Neural cell (in vitro differentiated cells): ENCODE data around the gene S100A12. TPM values are rescaled to one million over a fixed set of nuclear protein-coding genes. Genes with fewer than 3 reads are reported as not detected.

Experiments used
- H2AFZ ChIP-seq: fragments of 200-600, 300-800 bp; sonication (generic), shearing (Covaris generic); 2 replicates; pipeline ENCODE4 v1.6.0; 2014; ENCODE audit warnings: low read depth, mild to moderate bottlenecking, antibody characterized with exemption, low read length, moderate library complexity
- H3F3A ChIP-seq: fragments of 200-600 bp; shearing (Covaris generic); 2 replicates; pipeline ENCODE4 v1.6.1; 2016; ENCODE audit warnings: mild to moderate bottlenecking, moderate library complexity, mixed read lengths, antibody characterized with exemption, low read length; ENCODE audit not compliant: insufficient read depth, poor library complexity, severe bottlenecking
- H3K27ac ChIP-seq: fragments of 200-600, 300-800 bp; sonication (generic), shearing (Covaris generic); 2 replicates; pipeline ENCODE4 v1.5.1; 2014; ENCODE audit warnings: mild to moderate bottlenecking, low read length, moderate library complexity
- H3K27me3 ChIP-seq: fragments of 300-800, 200-600 bp; sonication (generic), shearing (Covaris generic); 2 replicates; pipeline ENCODE4 v1.6.0; 2014; ENCODE audit warnings: mild to moderate bottlenecking, low read depth, low read length, moderate library complexity; ENCODE audit not compliant: insufficient read depth
- H3K36me3 ChIP-seq: fragments of 300-800, 200-600 bp; sonication (generic), shearing (Covaris generic); 2 replicates; pipeline ENCODE4 v1.5.1; 2014; ENCODE audit warnings: mild to moderate bottlenecking, antibody characterized with exemption, low read length, moderate library complexity; ENCODE audit not compliant: insufficient read depth
- H3K4me2 ChIP-seq: fragments of 300-800, 200-600 bp; sonication (generic), shearing (Covaris generic); 2 replicates; pipeline ENCODE4 v1.6.0; 2014; ENCODE audit warnings: mild to moderate bottlenecking, low read length
- H3K4me3 ChIP-seq: fragments of 300-800, 200-600 bp; sonication (generic), shearing (Covaris generic); 2 replicates; pipeline ENCODE4 v1.5.1; 2014; ENCODE audit warnings: mild to moderate bottlenecking, low read length, moderate library complexity
- H3K79me2 ChIP-seq: fragments of 200-600 bp; shearing (Covaris generic); replicated peaks from 2 replicates; pipeline ENCODE4 v1.6.0; 2014; ENCODE audit warnings: mild to moderate bottlenecking, low read length, moderate library complexity; ENCODE audit not compliant: insufficient read depth
- H3K9ac ChIP-seq: fragments of 300-800, 200-600 bp; sonication (generic), shearing (Covaris generic); 2 replicates; pipeline ENCODE4 v1.6.1; 2016; ENCODE audit warnings: mild to moderate bottlenecking, low read length, mixed read lengths
- H3K9me2 ChIP-seq: fragments of 200-600 bp; shearing (Covaris generic); 2 replicates; pipeline ENCODE4 v1.6.1; 2016; ENCODE audit warnings: mild to moderate bottlenecking, low read length, mixed read lengths; ENCODE audit not compliant: insufficient read depth
- H3K9me3 ChIP-seq: fragments of 200-600, 300-800 bp; sonication (generic), shearing (Covaris generic); 2 replicates; pipeline ENCODE4 v1.6.1; 2016; ENCODE audit warnings: mild to moderate bottlenecking, mixed run types, low read length, moderate library complexity, mixed read lengths
- H4K20me1 ChIP-seq: fragments of 200-600 bp; shearing (Covaris generic); 2 replicates; pipeline ENCODE4 v1.6.1; 2016; ENCODE audit warnings: mild to moderate bottlenecking, mixed run types; ENCODE audit not compliant: insufficient read depth
- EP300 ChIP-seq: fragments of 450-650 bp; conservative IDR thresholded peaks from 2 replicates; pipeline ENCODE4 v1.6.1; 2014; ENCODE audit warnings: antibody characterized with exemption, mild to moderate bottlenecking, moderate library complexity; ENCODE audit not compliant: poor library complexity, severe bottlenecking
- EZH2 ChIP-seq: fragments of 200-600, 300-800 bp; shearing (Covaris generic), sonication (generic); IDR thresholded peaks from 2 replicates; pipeline ENCODE4 v1.6.1; 2014; ENCODE audit warnings: antibody characterized with exemption, low read length, borderline replicate concordance, mild to moderate bottlenecking; ENCODE audit not compliant: insufficient read depth, poor library complexity, severe bottlenecking
- MXI1 ChIP-seq: fragments of 450-650 bp; conservative IDR thresholded peaks from 2 replicates; pipeline ENCODE4 v1.6.1; 2014; ENCODE audit warnings: antibody characterized with exemption, mild to moderate bottlenecking; ENCODE audit not compliant: poor library complexity, severe bottlenecking
- POLR2AphosphoS5 ChIP-seq: IDR thresholded peaks from 2 replicates; pipeline ENCODE4 v1.6.1; 2012
- RAD21 ChIP-seq: fragments of 450-650 bp; conservative IDR thresholded peaks from 2 replicates; pipeline ENCODE4 v1.6.1; 2014; ENCODE audit warnings: antibody characterized with exemption, mild to moderate bottlenecking, moderate library complexity
- SMC3 ChIP-seq: fragments of 450-650 bp; conservative IDR thresholded peaks from 2 replicates; pipeline ENCODE4 v1.6.1; 2014; ENCODE audit warnings: antibody characterized with exemption, mild to moderate bottlenecking, moderate library complexity; ENCODE audit not compliant: poor library complexity
- TAF1 ChIP-seq: IDR thresholded peaks from 2 replicates; pipeline ENCODE4 v1.6.1; 2012; ENCODE audit warnings: low read depth
- polyA plus RNA-seq: library from polyadenylated mRNA; depleted of rRNA; stranded (reverse); fragments of >200 nt; gene quantifications from 2 replicates; pipeline ENCODE4 v1.2.3, GENCODE V29; 2014
- TF ChIP-seq, protein P1 (sequence below): IDR thresholded peaks from 2 replicates; pipeline ENCODE4 v1.6.1; 2012; ENCODE audit warnings: borderline replicate concordance
- TF ChIP-seq, protein P2 (sequence below): fragments of 450-650 bp; IDR thresholded peaks from 2 replicates; pipeline ENCODE4 v1.5.1; 2014; ENCODE audit warnings: antibody characterized with exemption, mild to moderate bottlenecking, moderate library complexity; ENCODE audit not compliant: poor library complexity, severe bottlenecking

Gene S100A12
- polyA plus RNA-seq, 1 donor from 2014 or later, result not detected

DNA sequence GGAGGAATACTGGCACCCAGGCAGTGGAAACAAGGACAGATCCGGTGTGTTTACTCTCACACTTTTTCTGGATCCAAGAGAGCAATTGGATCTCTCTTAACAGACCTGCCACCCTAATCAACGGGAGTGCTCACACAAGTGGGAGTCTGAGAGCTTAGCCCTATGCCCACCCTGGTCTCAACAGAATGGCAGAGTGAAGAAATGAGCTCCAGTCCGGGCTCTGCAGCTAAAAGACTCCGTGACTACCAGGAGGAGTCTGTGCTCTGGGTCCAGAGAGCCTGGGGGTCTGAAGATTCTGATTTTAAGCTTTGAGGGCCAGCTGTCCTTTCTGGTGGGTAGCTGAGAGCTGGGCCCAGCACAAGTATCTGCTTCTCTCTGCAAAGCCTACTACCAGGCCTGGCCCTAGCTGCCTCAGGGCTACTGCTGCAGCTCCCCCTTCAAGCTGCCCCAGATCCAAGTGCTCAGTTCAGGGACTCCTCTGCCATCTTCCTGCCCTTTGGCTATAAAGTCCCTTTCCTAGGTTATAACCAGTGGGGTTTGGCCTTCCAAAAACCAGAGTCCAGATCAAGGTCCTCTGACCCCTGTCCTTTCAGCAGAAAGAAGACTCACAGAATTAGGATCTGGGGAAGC is 13.8 kb downstream of the S100A12 start:
- Histone ChIP-seq H3K27me3 (no peaks in the 10 kb centered on the region), H3K4me2 (no peak overlapping the region), H4K20me1 (no peaks in the 10 kb centered on the region), H3K9me3 (no peaks in the 10 kb centered on the region), H2AFZ (no peak overlapping the region), H3K36me3 (no peaks in the 10 kb centered on the region), H3K9me2 (no peaks in the 10 kb centered on the region), H3K79me2 (no peaks in the 10 kb centered on the region), H3K9ac (no peak overlapping the region), H3K4me3 (no peak overlapping the region), H3F3A (no peaks in the 10 kb centered on the region), H3K27ac (no peak overlapping the region)
- TF ChIP-seq POLR2AphosphoS5 (no peak), TAF1 (no peak)

DNA sequence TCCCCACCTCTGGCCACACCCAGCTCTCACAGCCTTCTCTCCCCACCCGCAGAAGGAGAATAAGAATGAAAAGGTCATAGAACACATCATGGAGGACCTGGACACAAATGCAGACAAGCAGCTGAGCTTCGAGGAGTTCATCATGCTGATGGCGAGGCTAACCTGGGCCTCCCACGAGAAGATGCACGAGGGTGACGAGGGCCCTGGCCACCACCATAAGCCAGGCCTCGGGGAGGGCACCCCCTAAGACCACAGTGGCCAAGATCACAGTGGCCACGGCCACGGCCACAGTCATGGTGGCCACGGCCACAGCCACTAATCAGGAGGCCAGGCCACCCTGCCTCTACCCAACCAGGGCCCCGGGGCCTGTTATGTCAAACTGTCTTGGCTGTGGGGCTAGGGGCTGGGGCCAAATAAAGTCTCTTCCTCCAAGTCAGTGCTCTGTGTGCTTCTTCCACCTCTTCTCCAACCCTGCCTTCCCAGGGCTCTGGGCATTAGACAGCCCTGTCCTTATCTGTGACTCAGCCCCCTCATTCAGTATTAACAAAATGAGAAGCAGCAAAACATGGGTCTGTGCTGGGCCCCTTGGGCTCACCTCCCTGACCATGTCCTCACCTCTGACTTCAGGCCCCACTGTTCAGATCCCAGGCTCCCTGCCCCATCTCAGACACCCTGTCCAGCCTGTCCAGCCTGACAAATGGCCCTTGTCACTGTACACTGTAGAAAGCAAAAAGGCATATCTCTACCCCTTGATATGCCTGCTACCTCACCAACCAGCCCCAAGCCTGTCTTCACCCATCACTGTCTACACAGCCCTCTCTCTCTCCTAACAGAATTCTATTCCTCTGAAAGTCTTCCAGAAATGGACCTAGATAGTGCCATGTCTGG is 14.6 kb downstream of the S100A12 start:
- Histone ChIP-seq H3K4me2 (no peak overlapping the region), H3K4me3 (no peak overlapping the region), H3K79me2 (no peaks in the 10 kb centered on the region), H3K27me3 (no peaks in the 10 kb centered on the region), H2AFZ (no peak overlapping the region), H3F3A (no peaks in the 10 kb centered on the region), H3K9me3 (no peaks in the 10 kb centered on the region), H3K9ac (no peak overlapping the region), H3K36me3 (no peaks in the 10 kb centered on the region), H4K20me1 (no peaks in the 10 kb centered on the region), H3K9me2 (no peaks in the 10 kb centered on the region), H3K27ac (no peak overlapping the region)
- TF ChIP-seq, protein P1, sequence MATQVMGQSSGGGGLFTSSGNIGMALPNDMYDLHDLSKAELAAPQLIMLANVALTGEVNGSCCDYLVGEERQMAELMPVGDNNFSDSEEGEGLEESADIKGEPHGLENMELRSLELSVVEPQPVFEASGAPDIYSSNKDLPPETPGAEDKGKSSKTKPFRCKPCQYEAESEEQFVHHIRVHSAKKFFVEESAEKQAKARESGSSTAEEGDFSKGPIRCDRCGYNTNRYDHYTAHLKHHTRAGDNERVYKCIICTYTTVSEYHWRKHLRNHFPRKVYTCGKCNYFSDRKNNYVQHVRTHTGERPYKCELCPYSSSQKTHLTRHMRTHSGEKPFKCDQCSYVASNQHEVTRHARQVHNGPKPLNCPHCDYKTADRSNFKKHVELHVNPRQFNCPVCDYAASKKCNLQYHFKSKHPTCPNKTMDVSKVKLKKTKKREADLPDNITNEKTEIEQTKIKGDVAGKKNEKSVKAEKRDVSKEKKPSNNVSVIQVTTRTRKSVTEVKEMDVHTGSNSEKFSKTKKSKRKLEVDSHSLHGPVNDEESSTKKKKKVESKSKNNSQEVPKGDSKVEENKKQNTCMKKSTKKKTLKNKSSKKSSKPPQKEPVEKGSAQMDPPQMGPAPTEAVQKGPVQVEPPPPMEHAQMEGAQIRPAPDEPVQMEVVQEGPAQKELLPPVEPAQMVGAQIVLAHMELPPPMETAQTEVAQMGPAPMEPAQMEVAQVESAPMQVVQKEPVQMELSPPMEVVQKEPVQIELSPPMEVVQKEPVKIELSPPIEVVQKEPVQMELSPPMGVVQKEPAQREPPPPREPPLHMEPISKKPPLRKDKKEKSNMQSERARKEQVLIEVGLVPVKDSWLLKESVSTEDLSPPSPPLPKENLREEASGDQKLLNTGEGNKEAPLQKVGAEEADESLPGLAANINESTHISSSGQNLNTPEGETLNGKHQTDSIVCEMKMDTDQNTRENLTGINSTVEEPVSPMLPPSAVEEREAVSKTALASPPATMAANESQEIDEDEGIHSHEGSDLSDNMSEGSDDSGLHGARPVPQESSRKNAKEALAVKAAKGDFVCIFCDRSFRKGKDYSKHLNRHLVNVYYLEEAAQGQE, result no peak
- TF ChIP-seq MXI1, result no peak
- no peak for TF ChIP-seq RAD21
- no peak for TF ChIP-seq EP300
- no peak for TF ChIP-seq POLR2AphosphoS5
- TF ChIP-seq TAF1, result no peak
- TF ChIP-seq, protein P2, sequence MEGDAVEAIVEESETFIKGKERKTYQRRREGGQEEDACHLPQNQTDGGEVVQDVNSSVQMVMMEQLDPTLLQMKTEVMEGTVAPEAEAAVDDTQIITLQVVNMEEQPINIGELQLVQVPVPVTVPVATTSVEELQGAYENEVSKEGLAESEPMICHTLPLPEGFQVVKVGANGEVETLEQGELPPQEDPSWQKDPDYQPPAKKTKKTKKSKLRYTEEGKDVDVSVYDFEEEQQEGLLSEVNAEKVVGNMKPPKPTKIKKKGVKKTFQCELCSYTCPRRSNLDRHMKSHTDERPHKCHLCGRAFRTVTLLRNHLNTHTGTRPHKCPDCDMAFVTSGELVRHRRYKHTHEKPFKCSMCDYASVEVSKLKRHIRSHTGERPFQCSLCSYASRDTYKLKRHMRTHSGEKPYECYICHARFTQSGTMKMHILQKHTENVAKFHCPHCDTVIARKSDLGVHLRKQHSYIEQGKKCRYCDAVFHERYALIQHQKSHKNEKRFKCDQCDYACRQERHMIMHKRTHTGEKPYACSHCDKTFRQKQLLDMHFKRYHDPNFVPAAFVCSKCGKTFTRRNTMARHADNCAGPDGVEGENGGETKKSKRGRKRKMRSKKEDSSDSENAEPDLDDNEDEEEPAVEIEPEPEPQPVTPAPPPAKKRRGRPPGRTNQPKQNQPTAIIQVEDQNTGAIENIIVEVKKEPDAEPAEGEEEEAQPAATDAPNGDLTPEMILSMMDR, result no peak
- TF ChIP-seq EZH2, result no peak
- no peak for TF ChIP-seq SMC3
